ENCODE measurements around the gene ZNF124. TPM values are rescaled to one million over a fixed set of nuclear protein-coding genes. Genes with fewer than 3 reads are reported as not detected.

Gene ZNF124
- total RNA-seq, 1 experiment from 2014 or later: 33.8 TPM

DNA sequence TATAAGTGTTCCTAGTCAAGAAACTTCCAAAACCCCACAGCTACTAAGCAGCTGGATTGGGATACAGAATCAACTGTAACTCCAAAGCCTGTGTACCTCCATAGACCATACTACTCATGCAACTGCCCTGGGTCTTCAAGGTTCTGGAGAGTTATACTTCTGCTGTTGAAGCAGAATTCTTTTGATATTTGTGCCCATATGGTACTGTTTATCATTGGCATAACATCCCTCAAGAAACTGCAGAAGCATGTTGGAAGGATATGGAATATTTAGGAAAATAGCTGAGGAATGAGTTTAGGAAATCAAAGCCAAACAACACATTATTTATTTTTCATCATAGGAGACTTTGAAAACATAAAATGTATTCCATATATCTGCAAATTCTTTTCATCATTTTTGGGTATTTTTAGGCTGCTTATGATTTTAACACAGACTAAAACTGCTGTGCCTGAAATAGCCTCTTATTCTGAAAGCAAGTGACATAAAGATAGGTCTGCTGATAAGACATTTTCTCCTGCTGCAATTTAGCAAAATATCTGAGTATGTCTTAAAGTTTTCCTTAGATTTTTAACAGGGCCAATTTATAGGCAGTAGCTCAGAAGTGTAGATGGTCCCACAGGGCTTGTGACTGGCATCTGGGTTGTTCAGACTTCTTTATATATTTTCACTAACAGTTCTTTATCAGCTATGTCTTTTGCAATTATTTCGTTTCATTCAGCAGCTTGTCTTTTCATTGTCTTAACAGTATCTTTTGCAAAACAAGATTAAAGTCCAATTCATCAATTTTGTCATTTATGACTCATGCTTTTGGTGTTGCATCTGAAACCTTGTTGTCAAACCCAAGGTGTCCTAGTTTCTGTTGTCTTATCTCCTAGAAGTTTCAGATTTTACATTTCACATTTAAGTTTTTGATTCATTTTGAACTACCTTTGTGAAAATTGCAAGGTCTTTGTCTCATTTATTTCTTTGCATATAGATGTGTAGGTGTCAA is 41.1 kb upstream of the ZNF124 start (continued):
- TF ChIP-seq, protein P1, sequence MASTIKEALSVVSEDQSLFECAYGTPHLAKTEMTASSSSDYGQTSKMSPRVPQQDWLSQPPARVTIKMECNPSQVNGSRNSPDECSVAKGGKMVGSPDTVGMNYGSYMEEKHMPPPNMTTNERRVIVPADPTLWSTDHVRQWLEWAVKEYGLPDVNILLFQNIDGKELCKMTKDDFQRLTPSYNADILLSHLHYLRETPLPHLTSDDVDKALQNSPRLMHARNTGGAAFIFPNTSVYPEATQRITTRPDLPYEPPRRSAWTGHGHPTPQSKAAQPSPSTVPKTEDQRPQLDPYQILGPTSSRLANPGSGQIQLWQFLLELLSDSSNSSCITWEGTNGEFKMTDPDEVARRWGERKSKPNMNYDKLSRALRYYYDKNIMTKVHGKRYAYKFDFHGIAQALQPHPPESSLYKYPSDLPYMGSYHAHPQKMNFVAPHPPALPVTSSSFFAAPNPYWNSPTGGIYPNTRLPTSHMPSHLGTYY (CRISPR knock-in tag; IDR thresholded peaks at IDR 0.05): no peak
- no peak for TF ChIP-seq MXD4 (CRISPR knock-in tag; IDR thresholded peaks at IDR 0.05; ENCODE audit: borderline replicate concordance)
- no peak for TF ChIP-seq NFE2L1 (CRISPR knock-in tag; IDR thresholded peaks at IDR 0.05)
- TF ChIP-seq, protein P2, sequence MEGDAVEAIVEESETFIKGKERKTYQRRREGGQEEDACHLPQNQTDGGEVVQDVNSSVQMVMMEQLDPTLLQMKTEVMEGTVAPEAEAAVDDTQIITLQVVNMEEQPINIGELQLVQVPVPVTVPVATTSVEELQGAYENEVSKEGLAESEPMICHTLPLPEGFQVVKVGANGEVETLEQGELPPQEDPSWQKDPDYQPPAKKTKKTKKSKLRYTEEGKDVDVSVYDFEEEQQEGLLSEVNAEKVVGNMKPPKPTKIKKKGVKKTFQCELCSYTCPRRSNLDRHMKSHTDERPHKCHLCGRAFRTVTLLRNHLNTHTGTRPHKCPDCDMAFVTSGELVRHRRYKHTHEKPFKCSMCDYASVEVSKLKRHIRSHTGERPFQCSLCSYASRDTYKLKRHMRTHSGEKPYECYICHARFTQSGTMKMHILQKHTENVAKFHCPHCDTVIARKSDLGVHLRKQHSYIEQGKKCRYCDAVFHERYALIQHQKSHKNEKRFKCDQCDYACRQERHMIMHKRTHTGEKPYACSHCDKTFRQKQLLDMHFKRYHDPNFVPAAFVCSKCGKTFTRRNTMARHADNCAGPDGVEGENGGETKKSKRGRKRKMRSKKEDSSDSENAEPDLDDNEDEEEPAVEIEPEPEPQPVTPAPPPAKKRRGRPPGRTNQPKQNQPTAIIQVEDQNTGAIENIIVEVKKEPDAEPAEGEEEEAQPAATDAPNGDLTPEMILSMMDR (IDR thresholded peaks at IDR 0.05): no peak
- no peak for TF ChIP-seq ZNF671 (CRISPR knock-in tag; IDR thresholded peaks at IDR 0.05)
- no peak for TF ChIP-seq SOX15 (CRISPR knock-in tag; IDR thresholded peaks at IDR 0.05)
- TF ChIP-seq, protein P3, sequence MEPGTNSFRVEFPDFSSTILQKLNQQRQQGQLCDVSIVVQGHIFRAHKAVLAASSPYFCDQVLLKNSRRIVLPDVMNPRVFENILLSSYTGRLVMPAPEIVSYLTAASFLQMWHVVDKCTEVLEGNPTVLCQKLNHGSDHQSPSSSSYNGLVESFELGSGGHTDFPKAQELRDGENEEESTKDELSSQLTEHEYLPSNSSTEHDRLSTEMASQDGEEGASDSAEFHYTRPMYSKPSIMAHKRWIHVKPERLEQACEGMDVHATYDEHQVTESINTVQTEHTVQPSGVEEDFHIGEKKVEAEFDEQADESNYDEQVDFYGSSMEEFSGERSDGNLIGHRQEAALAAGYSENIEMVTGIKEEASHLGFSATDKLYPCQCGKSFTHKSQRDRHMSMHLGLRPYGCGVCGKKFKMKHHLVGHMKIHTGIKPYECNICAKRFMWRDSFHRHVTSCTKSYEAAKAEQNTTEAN (CRISPR knock-in tag; IDR thresholded peaks at IDR 0.05): no peak

DNA sequence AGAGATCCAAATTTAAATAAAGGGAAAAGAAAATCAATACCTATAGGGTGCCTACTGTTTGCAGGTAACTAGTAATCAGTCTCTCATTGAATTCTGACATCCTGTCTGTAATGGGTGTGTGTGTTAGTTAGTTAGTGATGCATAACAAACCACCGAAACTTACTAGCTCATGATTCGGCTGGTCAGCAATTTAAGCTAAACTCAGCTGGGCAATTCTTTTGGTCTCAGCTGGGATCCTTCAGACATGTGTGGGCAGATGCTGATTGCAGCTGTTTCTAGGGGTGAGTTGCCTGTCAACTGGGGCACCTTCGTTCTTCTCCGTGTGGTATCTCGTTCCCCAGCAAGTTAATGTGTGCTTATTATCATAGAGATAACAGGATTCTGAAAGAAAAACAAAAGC is 40.2 kb upstream of the ZNF124 start:
- no peak overlapping the region for H3K4me3 Mint-ChIP-seq
- no peaks in the 10 kb centered on the region for H3K27me3 Mint-ChIP-seq (ENCODE audit: low read depth)
- H3K4me1 Mint-ChIP-seq: peaks cover 39% of the 10 kb centered on the region
- no peaks in the 10 kb centered on the region for H3K36me3 Mint-ChIP-seq
- POLR2A ChIA-PET: no interaction called here
- ATAC-seq: no peak
- no peak overlapping the region for H3K27ac Mint-ChIP-seq
- CTCF ChIA-PET: interaction anchor here (1.3 kb wide), 1 partner anchor 85 kb away, joined by 3 read pairs; no protein-coding TSS in a partner anchor
- TF ChIP-seq RELA (CRISPR knock-in tag; IDR thresholded peaks at IDR 0.05; ENCODE audit: borderline replicate concordance): no peak
- no peak for DNase-seq (ENCODE audit: low spot score)
- H3K9me3 Mint-ChIP-seq: no peaks in the 10 kb centered on the region

DNA sequence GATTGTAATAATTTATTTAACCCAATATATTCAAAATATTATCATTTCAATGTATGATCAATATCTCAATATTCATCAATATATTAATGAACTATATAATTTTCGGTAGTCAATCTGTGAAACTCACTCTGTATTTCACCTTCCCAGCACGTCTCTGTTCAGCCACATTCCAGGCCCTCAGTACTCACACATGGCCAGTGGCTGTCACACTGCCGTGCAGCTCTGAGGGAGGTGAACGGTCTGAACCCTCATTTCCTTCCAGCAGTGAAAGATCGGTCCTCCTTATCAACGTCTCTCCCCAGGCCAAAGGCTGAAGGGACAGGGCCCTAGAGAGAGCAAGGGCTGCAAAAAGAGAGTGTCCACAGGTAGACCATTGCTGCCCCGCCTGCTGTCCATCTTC is 39.5 kb upstream of the ZNF124 start:
- DNase-seq (ENCODE audit: low spot score): no peak
- TF ChIP-seq RELA (CRISPR knock-in tag; IDR thresholded peaks at IDR 0.05; ENCODE audit: borderline replicate concordance) (no peak), ZNF317 (CRISPR knock-in tag; IDR thresholded peaks at IDR 0.05; ENCODE audit: borderline replicate concordance, low read depth) (no peak), SOX15 (CRISPR knock-in tag; IDR thresholded peaks at IDR 0.05) (no peak), GRHL2 (CRISPR knock-in tag; IDR thresholded peaks at IDR 0.05; ENCODE audit: insufficient replicate concordance, severe bottlenecking) (no peak), KAT7 (CRISPR knock-in tag; IDR thresholded peaks at IDR 0.05; ENCODE audit: borderline replicate concordance) (no peak)
- TF ChIP-seq, protein P4, sequence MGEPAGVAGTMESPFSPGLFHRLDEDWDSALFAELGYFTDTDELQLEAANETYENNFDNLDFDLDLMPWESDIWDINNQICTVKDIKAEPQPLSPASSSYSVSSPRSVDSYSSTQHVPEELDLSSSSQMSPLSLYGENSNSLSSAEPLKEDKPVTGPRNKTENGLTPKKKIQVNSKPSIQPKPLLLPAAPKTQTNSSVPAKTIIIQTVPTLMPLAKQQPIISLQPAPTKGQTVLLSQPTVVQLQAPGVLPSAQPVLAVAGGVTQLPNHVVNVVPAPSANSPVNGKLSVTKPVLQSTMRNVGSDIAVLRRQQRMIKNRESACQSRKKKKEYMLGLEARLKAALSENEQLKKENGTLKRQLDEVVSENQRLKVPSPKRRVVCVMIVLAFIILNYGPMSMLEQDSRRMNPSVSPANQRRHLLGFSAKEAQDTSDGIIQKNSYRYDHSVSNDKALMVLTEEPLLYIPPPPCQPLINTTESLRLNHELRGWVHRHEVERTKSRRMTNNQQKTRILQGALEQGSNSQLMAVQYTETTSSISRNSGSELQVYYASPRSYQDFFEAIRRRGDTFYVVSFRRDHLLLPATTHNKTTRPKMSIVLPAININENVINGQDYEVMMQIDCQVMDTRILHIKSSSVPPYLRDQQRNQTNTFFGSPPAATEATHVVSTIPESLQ (CRISPR knock-in tag; IDR thresholded peaks at IDR 0.05): no peak
- TF ChIP-seq, protein P5, sequence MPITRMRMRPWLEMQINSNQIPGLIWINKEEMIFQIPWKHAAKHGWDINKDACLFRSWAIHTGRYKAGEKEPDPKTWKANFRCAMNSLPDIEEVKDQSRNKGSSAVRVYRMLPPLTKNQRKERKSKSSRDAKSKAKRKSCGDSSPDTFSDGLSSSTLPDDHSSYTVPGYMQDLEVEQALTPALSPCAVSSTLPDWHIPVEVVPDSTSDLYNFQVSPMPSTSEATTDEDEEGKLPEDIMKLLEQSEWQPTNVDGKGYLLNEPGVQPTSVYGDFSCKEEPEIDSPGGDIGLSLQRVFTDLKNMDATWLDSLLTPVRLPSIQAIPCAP (CRISPR knock-in tag; IDR thresholded peaks at IDR 0.05): no peak
- TF ChIP-seq, protein P6, sequence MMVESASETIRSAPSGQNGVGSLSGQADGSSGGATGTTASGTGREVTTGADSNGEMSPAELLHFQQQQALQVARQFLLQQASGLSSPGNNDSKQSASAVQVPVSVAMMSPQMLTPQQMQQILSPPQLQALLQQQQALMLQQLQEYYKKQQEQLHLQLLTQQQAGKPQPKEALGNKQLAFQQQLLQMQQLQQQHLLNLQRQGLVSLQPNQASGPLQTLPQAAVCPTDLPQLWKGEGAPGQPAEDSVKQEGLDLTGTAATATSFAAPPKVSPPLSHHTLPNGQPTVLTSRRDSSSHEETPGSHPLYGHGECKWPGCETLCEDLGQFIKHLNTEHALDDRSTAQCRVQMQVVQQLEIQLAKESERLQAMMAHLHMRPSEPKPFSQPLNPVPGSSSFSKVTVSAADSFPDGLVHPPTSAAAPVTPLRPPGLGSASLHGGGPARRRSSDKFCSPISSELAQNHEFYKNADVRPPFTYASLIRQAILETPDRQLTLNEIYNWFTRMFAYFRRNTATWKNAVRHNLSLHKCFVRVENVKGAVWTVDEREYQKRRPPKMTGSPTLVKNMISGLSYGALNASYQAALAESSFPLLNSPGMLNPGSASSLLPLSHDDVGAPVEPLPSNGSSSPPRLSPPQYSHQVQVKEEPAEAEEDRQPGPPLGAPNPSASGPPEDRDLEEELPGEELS (CRISPR knock-in tag; IDR thresholded peaks at IDR 0.05): no peak
- TF ChIP-seq, protein P7, sequence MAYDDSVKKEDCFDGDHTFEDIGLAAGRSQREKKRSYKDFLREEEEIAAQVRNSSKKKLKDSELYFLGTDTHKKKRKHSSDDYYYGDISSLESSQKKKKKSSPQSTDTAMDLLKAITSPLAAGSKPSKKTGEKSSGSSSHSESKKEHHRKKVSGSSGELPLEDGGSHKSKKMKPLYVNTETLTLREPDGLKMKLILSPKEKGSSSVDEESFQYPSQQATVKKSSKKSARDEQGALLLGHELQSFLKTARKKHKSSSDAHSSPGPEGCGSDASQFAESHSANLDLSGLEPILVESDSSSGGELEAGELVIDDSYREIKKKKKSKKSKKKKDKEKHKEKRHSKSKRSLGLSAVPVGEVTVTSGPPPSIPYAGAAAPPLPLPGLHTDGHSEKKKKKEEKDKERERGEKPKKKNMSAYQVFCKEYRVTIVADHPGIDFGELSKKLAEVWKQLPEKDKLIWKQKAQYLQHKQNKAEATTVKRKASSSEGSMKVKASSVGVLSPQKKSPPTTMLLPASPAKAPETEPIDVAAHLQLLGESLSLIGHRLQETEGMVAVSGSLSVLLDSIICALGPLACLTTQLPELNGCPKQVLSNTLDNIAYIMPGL (CRISPR knock-in tag; IDR thresholded peaks at IDR 0.05): no peak
- TF ChIP-seq, protein P8, sequence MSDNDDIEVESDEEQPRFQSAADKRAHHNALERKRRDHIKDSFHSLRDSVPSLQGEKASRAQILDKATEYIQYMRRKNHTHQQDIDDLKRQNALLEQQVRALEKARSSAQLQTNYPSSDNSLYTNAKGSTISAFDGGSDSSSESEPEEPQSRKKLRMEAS (CRISPR knock-in tag; IDR thresholded peaks at IDR 0.05): no peak
- H3K27me3 Mint-ChIP-seq (ENCODE audit: low read depth): no peaks in the 10 kb centered on the region
- CTCF ChIA-PET: interaction anchor here (1.3 to 1.9 kb wide), 2 partner anchors 65 to 86 kb away, joined by 3 to 7 read pairs; no protein-coding TSS in a partner anchor
- no peak overlapping the region for H3K4me3 Mint-ChIP-seq
- H3K36me3 Mint-ChIP-seq: peaks cover 2% of the 10 kb centered on the region; the same call in 1 of the 2 replicates
- POLR2A ChIA-PET: no interaction called here
- H3K4me1 Mint-ChIP-seq: peaks cover 35% of the 10 kb centered on the region
- H3K9me3 Mint-ChIP-seq: no peaks in the 10 kb centered on the region
- ATAC-seq: no peak
- no peak overlapping the region for H3K27ac Mint-ChIP-seq

Measured in WTC11 (cell line).